CD4-positive, alpha-beta T cell treated with Interleukin-15 for 4 hours (primary cell): ENCODE measurements around the gene DPP3.
A peak's percentile ranks its signal among the peaks of the same experiment; 100 is the strongest.
"Not testable (repeated sequence)": the region's sequence is repeated elsewhere in the genome, so short reads cannot be mapped to it uniquely, and the experiment has no call there.

Experiments
- DNase-seq: peaks from one replicate; pipeline ENCODE4 v3.0.0-alpha.2; 2020; ENCODE audit warnings: low spot score

DPP3 gene

DNA sequence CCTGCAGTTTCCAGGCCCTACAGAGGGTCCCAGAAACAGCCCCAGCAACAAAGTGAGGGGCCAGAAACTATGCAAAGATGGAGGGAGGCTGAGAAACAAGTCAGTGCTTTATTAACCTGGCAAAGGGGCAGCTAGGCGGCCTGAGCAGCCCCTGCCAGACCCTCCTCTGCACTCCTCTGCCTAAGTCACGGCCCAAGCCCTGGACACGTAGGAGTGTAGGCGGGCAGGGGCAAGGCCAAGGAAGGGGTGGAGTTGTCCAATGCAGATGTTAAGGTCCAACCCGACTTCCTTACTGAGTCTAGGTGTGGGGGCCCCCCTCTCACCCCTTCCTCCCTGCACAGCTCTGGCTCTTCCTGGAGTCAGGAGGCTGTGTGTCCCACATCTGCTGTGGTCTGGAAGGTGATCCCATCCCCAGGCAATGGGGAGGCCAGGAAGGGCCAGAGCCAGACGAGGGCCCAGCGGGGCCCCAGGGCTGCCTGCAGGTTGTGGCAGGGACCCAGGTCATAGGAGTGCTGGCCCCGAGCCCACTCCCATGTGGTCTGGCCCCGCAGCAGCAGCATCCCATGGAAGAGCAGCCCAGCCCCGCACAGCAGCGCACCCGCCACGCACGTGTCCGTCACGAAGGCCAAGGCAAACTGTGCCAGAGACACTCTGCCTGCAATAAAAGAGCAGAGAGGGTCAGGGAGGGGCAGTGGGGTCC lies 59.1 kb downstream of the DPP3 start:
- DNase-seq = no peak

GRCh38 chr11:66539870-66540213 lies 59.6 kb downstream of the DPP3 start:
- no peak for DNase-seq

GRCh38 chr11:66540598-66540997 lies 60.4 kb downstream of the DPP3 start:
- not testable (repeated sequence) for DNase-seq

DNA sequence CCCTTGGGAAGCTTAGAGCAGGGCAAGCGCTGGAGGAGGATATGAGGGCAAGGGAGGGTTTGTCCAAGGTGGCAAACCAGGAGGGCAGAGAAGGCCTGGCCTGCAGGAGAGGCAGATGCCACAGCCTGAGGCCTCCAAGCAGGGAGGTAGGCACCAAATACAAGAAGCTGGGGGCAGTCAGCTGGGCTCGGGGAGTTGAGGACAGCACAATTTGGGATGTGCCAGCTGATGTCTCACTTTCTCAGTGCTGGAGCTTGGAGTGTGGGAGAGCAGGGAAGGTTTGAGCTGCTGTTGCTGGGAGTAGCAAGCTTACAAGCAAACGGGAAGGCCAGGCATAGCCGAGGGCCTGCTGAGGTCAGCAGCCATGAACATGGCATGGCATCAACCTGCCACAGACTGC lies 61.7 kb downstream of the DPP3 start:
- DNase-seq = no peak

- no peak for DNase-seq
Observed at GRCh38 chr11:66542362-66542761, 62.1 kb downstream of the DPP3 start.

- DNase-seq = peak; percentile 59
Observed at GRCh38 chr11:66543263-66544107, 63.3 kb downstream of the DPP3 start.

DNA sequence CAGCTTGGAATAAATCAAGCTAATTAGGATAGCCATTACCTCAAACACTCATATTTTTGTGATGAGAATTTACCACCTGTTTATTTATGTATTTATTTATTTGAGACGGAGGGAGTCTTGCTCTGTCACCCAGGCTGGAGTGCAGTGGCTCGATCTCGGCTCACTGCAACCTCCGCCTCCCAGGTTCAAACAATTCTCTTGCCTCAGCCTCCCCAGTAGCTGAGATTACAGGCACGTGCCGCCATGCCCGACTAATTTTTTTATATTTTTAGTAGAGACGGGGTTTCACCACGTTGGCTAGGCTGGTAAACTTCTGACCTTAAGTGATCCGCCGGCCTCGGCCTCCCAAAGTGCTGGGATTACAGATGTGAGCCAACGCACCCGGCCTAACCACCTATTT lies 64.7 kb downstream of the DPP3 start:
- DNase-seq = not testable (repeated sequence)

DNA sequence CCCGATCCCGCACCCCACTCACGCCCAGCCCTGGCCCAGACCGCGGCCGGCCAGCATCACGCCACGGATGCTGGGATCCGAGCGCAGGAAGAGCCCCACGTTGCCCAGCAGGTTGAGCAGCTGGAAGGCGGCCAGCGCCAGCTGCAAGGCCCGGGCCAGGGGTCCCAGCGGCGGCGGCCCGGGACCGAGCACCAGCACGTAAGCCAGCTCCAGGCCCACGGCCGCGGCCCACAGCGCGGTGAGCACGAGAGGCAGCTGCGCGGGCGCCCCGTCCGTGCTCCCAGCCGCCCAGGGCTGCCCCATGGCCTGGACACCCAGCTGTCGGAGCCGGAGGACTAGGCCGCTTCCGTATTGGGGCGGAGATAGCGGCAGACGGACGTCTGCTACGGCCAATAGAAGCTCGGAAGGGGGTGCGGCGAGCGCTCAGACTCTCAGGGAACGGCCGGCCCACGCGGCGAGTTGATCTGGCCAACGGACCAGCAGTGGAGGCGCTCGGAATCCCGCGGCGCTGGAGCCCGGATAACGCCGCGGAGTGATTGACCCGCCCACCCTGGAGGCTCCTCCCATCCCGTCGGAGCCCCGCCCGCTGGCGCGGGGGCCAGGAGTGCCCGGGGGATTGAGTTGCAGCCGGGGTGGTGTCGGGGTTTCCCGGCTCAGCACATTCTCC lies 65.6 kb downstream of the DPP3 start, which contains the start of gene ZDHHC24:
Gene ZDHHC24, minus strand, starts transcription at position 348 of the 667 bp plus-strand sequence. Its CDS starts 45 bp downstream, at position 303.
- DNase-seq = peak; percentile 89

GRCh38 chr11:66546368-66546965 lies 66.2 kb downstream of the DPP3 start, which contains the start of gene ACTN3:
Gene ACTN3 (plus strand): TSS chr11:66546903. CDS start chr11:66546938, 35 bp downstream.
- no peak for DNase-seq

- DNase-seq = no peak
Observed at GRCh38 chr11:66546966-66547661, 66.9 kb downstream of the DPP3 start.

- DNase-seq = no peak
Observed at GRCh38 chr11:66547662-66548009, 67.4 kb downstream of the DPP3 start.

DNA sequence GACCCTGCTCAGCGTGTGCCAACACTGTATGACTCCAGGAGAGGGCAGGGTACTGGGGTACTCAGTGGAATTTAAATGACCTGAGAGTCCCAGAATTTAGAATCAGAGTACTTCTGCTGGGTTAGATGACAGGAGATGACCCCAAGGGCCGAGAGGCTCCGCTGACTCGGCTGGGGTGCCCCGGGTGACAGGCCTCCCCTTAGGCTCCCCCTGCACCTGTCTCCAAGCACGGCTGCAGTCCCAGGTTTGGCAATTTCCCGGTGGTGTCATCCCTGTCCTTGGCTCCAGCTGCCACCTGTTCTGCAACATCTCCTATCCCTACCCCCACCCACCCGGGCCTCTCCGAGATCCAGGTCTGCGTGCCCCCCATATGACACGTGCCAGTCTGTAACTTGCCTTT lies 67.8 kb downstream of the DPP3 start:
- no peak for DNase-seq

GRCh38 chr11:66548774-66549630 lies 68.8 kb downstream of the DPP3 start:
- no peak for DNase-seq

- no peak for DNase-seq
Observed at GRCh38 chr11:66549696-66550095, 69.5 kb downstream of the DPP3 start.

DNA sequence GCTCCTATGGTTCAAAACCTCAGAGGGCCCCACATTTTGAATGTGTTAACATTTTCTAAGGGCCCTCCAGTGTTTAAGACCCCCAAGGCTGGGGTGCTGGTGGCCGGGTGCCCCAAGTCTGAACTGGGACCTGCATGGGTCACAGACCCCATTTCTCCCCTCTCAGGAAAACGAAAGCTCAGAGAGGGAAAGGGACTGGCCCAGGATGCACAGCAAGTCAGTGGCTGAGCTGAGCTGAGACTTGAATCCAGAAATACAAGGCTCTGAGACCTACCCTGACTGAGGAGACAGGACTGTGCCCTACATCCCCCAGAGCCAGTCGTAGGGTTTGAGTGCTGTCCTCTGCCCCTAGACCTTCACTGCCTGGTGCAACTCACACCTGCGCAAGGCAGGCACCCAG lies 70.7 kb downstream of the DPP3 start:
- DNase-seq = no peak

- no peak for DNase-seq
Observed at GRCh38 chr11:66554602-66555001, 74.4 kb downstream of the DPP3 start.

DNA sequence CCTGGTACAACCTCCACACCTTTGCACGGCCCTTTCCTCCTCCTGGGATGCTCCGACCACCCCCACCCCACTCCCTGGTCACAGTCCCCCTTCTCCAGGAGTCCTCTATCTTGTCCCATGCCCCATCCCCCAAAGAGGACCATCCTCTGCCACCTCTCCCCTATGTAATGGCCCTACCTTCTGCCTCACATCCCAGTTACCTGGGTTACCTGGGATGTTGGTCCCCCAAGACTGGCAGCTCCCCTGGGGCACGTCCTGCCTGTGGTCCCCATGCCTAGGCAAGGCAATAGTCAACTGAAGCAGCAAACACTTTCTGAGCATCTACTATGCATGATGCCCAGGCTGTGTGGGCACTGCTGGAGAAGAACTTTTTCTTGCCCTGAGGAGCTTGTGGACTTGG lies 75.2 kb downstream of the DPP3 start:
- DNase-seq = no peak

DNA sequence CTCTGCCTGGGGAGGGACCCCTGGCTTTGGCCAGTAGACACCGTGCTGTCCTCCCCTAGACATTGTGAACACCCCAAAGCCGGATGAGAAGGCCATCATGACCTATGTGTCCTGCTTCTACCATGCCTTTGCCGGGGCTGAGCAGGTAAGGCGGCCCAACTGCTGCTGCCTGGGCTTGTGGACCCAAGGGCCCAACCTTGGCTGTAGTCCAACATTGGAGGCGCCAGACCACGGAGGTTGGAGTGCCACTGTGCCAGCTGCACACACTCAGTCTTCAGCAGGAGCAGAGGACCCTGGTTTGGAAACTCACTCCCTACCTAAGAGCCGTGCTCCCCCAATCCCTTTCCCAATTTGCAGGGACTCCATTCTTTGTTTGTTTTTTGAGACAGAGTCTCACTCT lies 75.9 kb downstream of the DPP3 start:
- no peak for DNase-seq

GRCh38 chr11:66557733-66558326 lies 77.6 kb downstream of the DPP3 start:
- DNase-seq = no peak
